K562 (cell line): Measurements from ENCODE around the gene ANO4.

Experiments used
- MTF1 ChIP-seq: fragments of 250-450 bp; sonication (Bioruptor Pico); IDR thresholded peaks from 2 replicates; pipeline ENCODE4 v1.9.0; 2021; ENCODE audit warnings: moderate library complexity, mild to moderate bottlenecking, inconsistent platforms, borderline replicate concordance
- NFE2L1 ChIP-seq: fragments of 450-650 bp; IDR thresholded peaks from 2 replicates; pipeline ENCODE4 v1.6.1; 2016; ENCODE audit warnings: missing genetic modification characterization, low read depth, mild to moderate bottlenecking, missing compliant biosample characterization, moderate library complexity, borderline replicate concordance

DNA sequence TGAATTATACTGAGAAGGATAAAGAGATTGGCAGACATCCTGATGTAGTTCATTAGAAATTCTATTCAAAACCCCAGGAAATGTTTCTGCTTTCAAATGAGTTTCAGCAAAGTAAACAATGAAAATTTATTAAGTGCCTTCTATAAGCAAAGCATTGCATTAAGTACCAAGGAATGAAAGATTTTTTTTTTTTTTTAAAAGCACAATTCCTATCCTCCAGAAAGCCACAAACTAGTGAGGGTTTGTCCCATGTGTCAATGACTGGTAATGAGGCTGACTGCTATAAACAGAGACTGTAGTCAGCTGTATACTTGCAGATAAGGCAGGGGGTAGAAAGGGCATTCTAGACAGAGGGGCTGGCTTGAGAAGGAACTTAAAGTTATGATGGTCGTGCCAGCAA lies 6.7 kb downstream of the ANO4 start:
- TF ChIP-seq MTF1 (CRISPR knock-in tag) = no peak
- no peak for TF ChIP-seq NFE2L1 (tag)
